Effector memory CD4-positive, alpha-beta T cell (primary cell): ENCODE data around the gene TBC1D5.

Experiments
- DNase-seq, 3 donors: peaks; one replicate each; pipeline ENCODE4 v3.0.0-alpha.2; 2020
- H3K27ac ChIP-seq: 2 replicates; pipeline ENCODE4 v1.7.0; 2013; ENCODE audit warnings: mild to moderate bottlenecking, low read length, moderate library complexity; ENCODE audit not compliant: insufficient read depth, poor library complexity, severe bottlenecking
- H3K27me3 ChIP-seq: replicated peaks from 2 replicates; pipeline ENCODE4 v1.7.0; 2013; ENCODE audit warnings: mild to moderate bottlenecking, low read length; ENCODE audit not compliant: insufficient read depth, control insufficient read depth, poor library complexity, severe bottlenecking
- H3K36me3 ChIP-seq: 2 replicates; pipeline ENCODE4 v1.7.0; 2013; ENCODE audit warnings: mild to moderate bottlenecking, low read length, moderate library complexity; ENCODE audit not compliant: control insufficient read depth, insufficient read depth
- H3K4me1 ChIP-seq: 2 replicates; pipeline ENCODE4 v1.7.0; 2013; ENCODE audit warnings: low read length, mild to moderate bottlenecking; ENCODE audit not compliant: control insufficient read depth, insufficient read depth, poor library complexity, severe bottlenecking
- H3K4me3 ChIP-seq: 2 replicates; pipeline ENCODE4 v1.7.0; 2013; ENCODE audit warnings: low read length, low read depth, mild to moderate bottlenecking; ENCODE audit not compliant: insufficient read depth, poor library complexity, severe bottlenecking
- H3K9me3 ChIP-seq: 2 replicates; pipeline ENCODE4 v1.7.0; 2013; ENCODE audit warnings: mild to moderate bottlenecking, low read length, moderate library complexity; ENCODE audit not compliant: control insufficient read depth

Gene TBC1D5

DNA sequence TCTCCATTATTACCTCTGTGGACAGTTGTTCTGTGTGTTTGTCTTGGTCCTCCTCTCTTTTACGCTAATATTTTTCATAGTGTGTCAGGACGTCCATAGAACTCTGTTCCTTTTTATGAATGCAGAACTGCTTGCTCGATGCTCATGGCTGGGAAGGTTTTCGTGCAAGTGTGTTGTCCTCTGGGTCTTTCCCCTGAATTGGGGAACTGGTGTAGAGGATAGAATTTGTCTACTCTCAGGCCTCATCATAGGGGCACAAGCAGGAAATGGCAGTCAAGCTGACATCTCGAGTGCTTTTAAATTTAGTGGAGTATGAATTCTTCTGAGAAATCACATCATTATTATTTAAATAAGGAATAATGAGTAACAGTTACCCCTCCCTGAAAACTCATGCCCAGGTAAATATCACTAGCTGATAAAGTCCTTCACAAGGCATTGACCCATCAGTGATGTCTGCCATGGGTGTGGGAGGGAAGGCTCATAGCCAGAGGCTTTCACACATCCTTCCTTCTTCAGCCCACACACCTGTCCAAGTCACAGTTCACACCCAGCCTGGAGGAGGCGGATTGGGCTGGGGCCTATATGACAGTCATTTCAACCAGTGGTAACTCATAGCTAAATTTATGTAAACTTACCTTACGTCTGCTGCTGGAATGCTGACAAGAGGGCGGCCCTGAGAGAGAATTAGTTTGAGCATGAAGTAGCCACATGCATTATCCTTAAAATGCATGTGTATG is 631.6 kb downstream of the TBC1D5 start:
- Histone ChIP-seq H3K36me3 (no peaks in the 10 kb centered on the region), H3K4me3 (no peak overlapping the region), H3K4me1 (no peaks in the 10 kb centered on the region), H3K27ac (no peak overlapping the region), H3K9me3 (no peaks in the 10 kb centered on the region), H3K27me3 (no peaks in the 10 kb centered on the region)
- no peak for DNase-seq
